ENCODE results near the gene STRAP.

The STRAP gene

DNA sequence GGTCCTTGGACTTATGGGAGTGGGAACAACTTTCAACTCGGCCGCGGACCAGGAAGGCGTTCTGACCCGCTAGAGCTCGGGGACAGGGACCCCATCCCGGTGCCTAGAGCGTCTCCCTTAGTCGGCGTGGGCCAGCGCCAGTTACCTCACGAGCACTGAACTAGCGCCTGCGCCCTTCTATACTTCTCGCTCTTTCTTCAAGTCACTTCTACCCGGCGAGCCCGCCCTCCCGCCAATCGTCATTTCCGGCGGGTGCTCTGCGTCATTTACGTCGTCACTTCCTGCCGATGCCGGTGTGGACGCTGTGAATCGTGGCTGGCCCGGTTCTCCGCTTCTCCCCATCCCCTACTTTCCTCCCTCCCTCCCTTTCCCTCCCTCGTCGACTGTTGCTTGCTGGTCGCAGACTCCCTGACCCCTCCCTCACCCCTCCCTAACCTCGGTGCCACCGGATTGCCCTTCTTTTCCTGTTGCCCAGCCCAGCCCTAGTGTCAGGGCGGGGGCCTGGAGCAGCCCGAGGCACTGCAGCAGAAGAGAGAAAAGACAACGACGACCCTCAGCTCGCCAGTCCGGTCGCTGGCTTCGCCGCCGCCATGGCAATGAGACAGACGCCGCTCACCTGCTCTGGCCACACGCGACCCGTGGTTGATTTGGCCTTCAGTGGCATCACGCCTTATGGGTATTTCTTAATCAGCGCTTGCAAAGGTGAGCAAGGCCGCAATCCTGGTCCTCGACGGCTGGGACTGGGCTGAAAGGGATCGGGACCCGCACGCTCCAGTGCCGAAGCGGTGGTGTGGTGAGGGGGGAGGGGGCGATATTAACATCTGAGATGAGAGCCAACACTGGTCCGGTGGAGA, at the start of gene STRAP:
TSS of gene STRAP (plus strand) at position 270 of the 854 bp plus-strand sequence. CDS start at position 591, 321 bp downstream.
- TF ChIP-seq, protein P1, sequence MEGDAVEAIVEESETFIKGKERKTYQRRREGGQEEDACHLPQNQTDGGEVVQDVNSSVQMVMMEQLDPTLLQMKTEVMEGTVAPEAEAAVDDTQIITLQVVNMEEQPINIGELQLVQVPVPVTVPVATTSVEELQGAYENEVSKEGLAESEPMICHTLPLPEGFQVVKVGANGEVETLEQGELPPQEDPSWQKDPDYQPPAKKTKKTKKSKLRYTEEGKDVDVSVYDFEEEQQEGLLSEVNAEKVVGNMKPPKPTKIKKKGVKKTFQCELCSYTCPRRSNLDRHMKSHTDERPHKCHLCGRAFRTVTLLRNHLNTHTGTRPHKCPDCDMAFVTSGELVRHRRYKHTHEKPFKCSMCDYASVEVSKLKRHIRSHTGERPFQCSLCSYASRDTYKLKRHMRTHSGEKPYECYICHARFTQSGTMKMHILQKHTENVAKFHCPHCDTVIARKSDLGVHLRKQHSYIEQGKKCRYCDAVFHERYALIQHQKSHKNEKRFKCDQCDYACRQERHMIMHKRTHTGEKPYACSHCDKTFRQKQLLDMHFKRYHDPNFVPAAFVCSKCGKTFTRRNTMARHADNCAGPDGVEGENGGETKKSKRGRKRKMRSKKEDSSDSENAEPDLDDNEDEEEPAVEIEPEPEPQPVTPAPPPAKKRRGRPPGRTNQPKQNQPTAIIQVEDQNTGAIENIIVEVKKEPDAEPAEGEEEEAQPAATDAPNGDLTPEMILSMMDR (IDR thresholded peaks at IDR 0.05; ENCODE audit: low read length, missing control alignments), result no peak
- peak within 1 kb of the TSS; percentile 98 for H3K4me3 ChIP-seq (replicated peaks; ENCODE audit: low read depth, low read length)
- peak; percentile 99 for DNase-seq (ENCODE audit: low read depth)

DNA sequence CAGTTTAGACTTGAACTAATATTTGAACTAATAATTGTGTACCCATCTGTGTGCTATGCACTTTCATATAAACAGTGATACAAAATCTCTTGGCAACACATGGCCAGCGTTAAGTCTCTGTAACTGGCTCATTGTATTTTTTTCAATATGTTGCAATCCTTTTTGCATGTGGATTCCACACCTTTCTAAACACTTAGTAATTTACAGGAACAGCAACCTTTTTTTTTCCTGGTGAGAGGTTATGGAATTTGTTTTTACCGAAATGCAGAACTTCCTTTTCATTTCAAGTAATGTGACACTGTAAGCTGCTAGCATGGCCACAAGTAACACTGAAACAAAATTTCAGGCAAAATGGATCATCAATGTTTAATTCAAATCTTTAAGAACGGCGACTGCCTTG, 47.6 kb upstream of the STRAP start:
- H3K4me3 ChIP-seq (replicated peaks; ENCODE audit: low read depth, low read length), result no peak overlapping the region
- no peak for DNase-seq (ENCODE audit: low read depth)
- TF ChIP-seq, protein P1 (IDR thresholded peaks at IDR 0.05; ENCODE audit: low read length, missing control alignments), result no peak

GRCh38 chr12:15837141-15837790, 44.9 kb upstream of the STRAP start:
- DNase-seq (ENCODE audit: low read depth), result peak; percentile 66
- TF ChIP-seq, protein P1 (IDR thresholded peaks at IDR 0.05; ENCODE audit: low read length, missing control alignments), result no peak

GRCh38 chr12:15839041-15839440, 43.1 kb upstream of the STRAP start:
- no peak for DNase-seq (ENCODE audit: low read depth)
- TF ChIP-seq, protein P1 (IDR thresholded peaks at IDR 0.05; ENCODE audit: low read length, missing control alignments), result no peak

More at GRCh38 chr12:15837141-15837790, 44.9 kb upstream of the STRAP start:
- no peak overlapping the region for H3K4me3 ChIP-seq (replicated peaks; ENCODE audit: low read depth, low read length)

DNA sequence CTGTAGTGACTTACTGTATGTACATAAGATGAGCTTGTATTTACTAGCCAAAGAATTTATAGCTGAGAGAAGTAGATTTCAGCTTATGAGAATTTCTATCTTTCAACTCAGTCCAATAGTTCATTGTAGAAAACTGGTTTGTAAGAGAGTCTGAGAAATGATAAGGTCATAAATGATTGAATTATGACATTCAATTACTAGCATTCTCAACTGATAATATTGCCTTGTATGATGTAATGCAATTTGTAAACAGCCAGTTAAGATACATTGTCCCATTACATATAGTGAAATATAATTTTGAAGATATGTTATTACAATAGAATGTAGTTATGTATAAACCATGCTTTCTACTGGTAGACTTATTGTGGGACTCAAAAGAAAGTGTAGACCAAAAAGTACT, 42.5 kb upstream of the STRAP start:
- H3K4me3 ChIP-seq (replicated peaks; ENCODE audit: low read depth, low read length), result no peak overlapping the region
- DNase-seq (ENCODE audit: low read depth), result no peak
- TF ChIP-seq, protein P1 (IDR thresholded peaks at IDR 0.05; ENCODE audit: low read length, missing control alignments), result no peak

More at GRCh38 chr12:15839041-15839440, 43.1 kb upstream of the STRAP start:
- no peak overlapping the region for H3K4me3 ChIP-seq (replicated peaks; ENCODE audit: low read depth, low read length)

GRCh38 chr12:15842108-15842507, 40.1 kb upstream of the STRAP start:
- DNase-seq (ENCODE audit: low read depth), result peak; percentile 85
- TF ChIP-seq, protein P1 (IDR thresholded peaks at IDR 0.05; ENCODE audit: low read length, missing control alignments), result no peak
- no peak overlapping the region for H3K4me3 ChIP-seq (replicated peaks; ENCODE audit: low read depth, low read length)
